HEK293 (cell line): ENCODE measurements around the gene NMNAT2.

Experiments used
- CTCF ChIA-PET: fragments of 350-600 bp; formaldehyde crosslinking; extraction: SDS; loops from one replicate; lab custom pipeline; 2021; ENCODE audit warnings: antibody characterized with exemption; lab: Yijun Ruan, JAX
- POLR2A ChIA-PET: fragments of 300-600 bp; formaldehyde crosslinking; extraction: SDS; loops from one replicate; lab custom pipeline; 2020; ENCODE audit warnings: antibody characterized with exemption, inconsistent platforms; lab: Yijun Ruan, JAX
- H3K27ac ChIP-seq: fragments of 200-500 bp; sonication (Bioruptor generic); 2 replicates; pipeline ENCODE4 v1.5.1; 2014; ENCODE audit warnings: low read depth, low read length, control low read depth, inconsistent platforms; ENCODE audit errors: extremely low read depth
- H3K36me3 ChIP-seq, 2 experiments: fragments of 200-500 bp in 1 of 2; sonication (Bioruptor generic) in 1 of 2; 1 replicate in 1 of 2; 2 replicates in 1 of 2; pipeline ENCODE4 v1.5.1; 2014 to 2017; ENCODE audit warnings: inconsistent platforms in 2 of 2, low read length in 2 of 2; ENCODE audit not compliant: control insufficient read depth in 2 of 2, insufficient read depth in 1 of 2
- H3K4me1 ChIP-seq: fragments of 200-500 bp; sonication (Bioruptor generic); 2 replicates; pipeline ENCODE4 v1.5.1; 2014; ENCODE audit warnings: mild to moderate bottlenecking, low read length, inconsistent platforms; ENCODE audit not compliant: control insufficient read depth, insufficient read depth
- H3K4me3 ChIP-seq: 2 replicates; pipeline ENCODE4 v1.5.1; 2011; ENCODE audit warnings: low read depth, mild to moderate bottlenecking, control low read depth, low read length, moderate library complexity
- H3K9me3 ChIP-seq: fragments of 200-500 bp; sonication (Bioruptor generic); 2 replicates; pipeline ENCODE4 v1.5.1; 2014; ENCODE audit warnings: low read depth, low read length, inconsistent platforms; ENCODE audit not compliant: control insufficient read depth, insufficient read depth
- AEBP2 ChIP-seq: fragments of 450-650 bp; formaldehyde crosslinking; IDR thresholded peaks from 2 replicates; pipeline ENCODE4 v1.5.1; 2016; ENCODE audit warnings: missing biosample characterization, missing genetic modification characterization, borderline replicate concordance
- KLF8 ChIP-seq: fragments of 450-650 bp; formaldehyde crosslinking; IDR thresholded peaks from 2 replicates; pipeline ENCODE4 v1.5.1; 2016; ENCODE audit warnings: missing biosample characterization, missing genetic modification characterization
- PATZ1 ChIP-seq: fragments of 450-650 bp; formaldehyde crosslinking; IDR thresholded peaks from 2 replicates; pipeline ENCODE4 v1.5.1; 2016; ENCODE audit warnings: missing biosample characterization, missing genetic modification characterization
- PRDM6 ChIP-seq: fragments of 450-650 bp; formaldehyde crosslinking; IDR thresholded peaks from 2 replicates; pipeline ENCODE4 v1.5.1; 2017; ENCODE audit warnings: missing biosample characterization, missing genetic modification characterization
- SETDB1 ChIP-seq: IDR thresholded peaks from one replicate; pipeline ENCODE4 v1.6.1; 2017; ENCODE audit warnings: mild to moderate bottlenecking, low read length, moderate library complexity, mixed read lengths; ENCODE audit not compliant: insufficient read length
- SP3 ChIP-seq: fragments of 450-650 bp; formaldehyde crosslinking; IDR thresholded peaks from 2 replicates; pipeline ENCODE4 v1.5.1; 2016; ENCODE audit warnings: missing biosample characterization, missing genetic modification characterization
- YY1 ChIP-seq: fragments of 450-650 bp; formaldehyde crosslinking; IDR thresholded peaks from 2 replicates; pipeline ENCODE4 v1.5.1; 2018; ENCODE audit warnings: missing biosample characterization, missing genetic modification characterization
- ZBTB20 ChIP-seq: fragments of 450-650 bp; formaldehyde crosslinking; IDR thresholded peaks from 2 replicates; pipeline ENCODE4 v1.5.1; 2016; ENCODE audit warnings: missing biosample characterization, missing genetic modification characterization
- ZBTB48 ChIP-seq: fragments of 450-650 bp; formaldehyde crosslinking; IDR thresholded peaks from 2 replicates; pipeline ENCODE4 v1.5.1; 2016; ENCODE audit warnings: missing biosample characterization, missing genetic modification characterization
- ZFP3 ChIP-seq: fragments of 450-650 bp; formaldehyde crosslinking; IDR thresholded peaks from 2 replicates; pipeline ENCODE4 v1.5.1; 2016; ENCODE audit warnings: low read depth, missing biosample characterization, missing genetic modification characterization
- ZFP37 ChIP-seq: fragments of 450-650 bp; formaldehyde crosslinking; IDR thresholded peaks from 2 replicates; pipeline ENCODE4 v1.5.1; 2016; ENCODE audit warnings: missing biosample characterization, missing genetic modification characterization
- ZNF19 ChIP-seq: fragments of 450-650 bp; formaldehyde crosslinking; IDR thresholded peaks from 2 replicates; pipeline ENCODE4; 2016; ENCODE audit warnings: missing biosample characterization, missing genetic modification characterization, low read depth
- ZNF311 ChIP-seq: fragments of 450-650 bp; formaldehyde crosslinking; IDR thresholded peaks from 2 replicates; pipeline ENCODE4 v1.5.1; 2017; ENCODE audit warnings: missing biosample characterization, missing genetic modification characterization, borderline replicate concordance
- ZNF394 ChIP-seq: fragments of 450-650 bp; formaldehyde crosslinking; IDR thresholded peaks from 2 replicates; pipeline ENCODE4 v1.5.1; 2016; ENCODE audit warnings: missing biosample characterization, missing genetic modification characterization, mild to moderate bottlenecking, moderate library complexity, borderline replicate concordance
- ZNF488 ChIP-seq: fragments of 450-650 bp; formaldehyde crosslinking; IDR thresholded peaks from 2 replicates; pipeline ENCODE4 v1.5.1; 2016; ENCODE audit warnings: missing biosample characterization, missing genetic modification characterization
- ZNF514 ChIP-seq: fragments of 450-650 bp; formaldehyde crosslinking; IDR thresholded peaks from 2 replicates; pipeline ENCODE4 v1.5.1; 2016; ENCODE audit warnings: missing biosample characterization, missing genetic modification characterization
- ZNF560 ChIP-seq: fragments of 450-650 bp; formaldehyde crosslinking; IDR thresholded peaks from 2 replicates; pipeline ENCODE4 v1.5.1; 2017; ENCODE audit warnings: missing biosample characterization, missing genetic modification characterization, borderline replicate concordance
- ZNF561 ChIP-seq: fragments of 450-650 bp; IDR thresholded peaks from 2 replicates; pipeline ENCODE4 v1.5.1; 2018; ENCODE audit warnings: missing biosample characterization, missing genetic modification characterization, borderline replicate concordance
- ZNF596 ChIP-seq: fragments of 450-650 bp; IDR thresholded peaks from 2 replicates; pipeline ENCODE4 v1.5.0; 2018; ENCODE audit warnings: missing biosample characterization, mild to moderate bottlenecking, missing genetic modification characterization, moderate library complexity
- ZNF654 ChIP-seq: fragments of 450-650 bp; formaldehyde crosslinking; IDR thresholded peaks from 2 replicates; pipeline ENCODE4 v1.5.1; 2016; ENCODE audit warnings: low read depth, missing biosample characterization, missing genetic modification characterization
- ZNF658 ChIP-seq: fragments of 450-650 bp; formaldehyde crosslinking; IDR thresholded peaks from 2 replicates; pipeline ENCODE4; 2016; ENCODE audit warnings: missing biosample characterization, missing genetic modification characterization
- ZNF837 ChIP-seq: fragments of 450-650 bp; formaldehyde crosslinking; IDR thresholded peaks from 2 replicates; pipeline ENCODE4 v1.5.1; 2016; ENCODE audit warnings: missing biosample characterization, missing genetic modification characterization
- TF ChIP-seq, protein P1 (sequence below): fragments of 450-650 bp; IDR thresholded peaks from 2 replicates; pipeline ENCODE4 v1.5.1; 2018; ENCODE audit warnings: missing biosample characterization, mild to moderate bottlenecking, missing genetic modification characterization

The NMNAT2 gene

GRCh38 chr1:183236158-183236725 is 181.9 kb downstream of the NMNAT2 start (continued):
- TF ChIP-seq, protein P1, sequence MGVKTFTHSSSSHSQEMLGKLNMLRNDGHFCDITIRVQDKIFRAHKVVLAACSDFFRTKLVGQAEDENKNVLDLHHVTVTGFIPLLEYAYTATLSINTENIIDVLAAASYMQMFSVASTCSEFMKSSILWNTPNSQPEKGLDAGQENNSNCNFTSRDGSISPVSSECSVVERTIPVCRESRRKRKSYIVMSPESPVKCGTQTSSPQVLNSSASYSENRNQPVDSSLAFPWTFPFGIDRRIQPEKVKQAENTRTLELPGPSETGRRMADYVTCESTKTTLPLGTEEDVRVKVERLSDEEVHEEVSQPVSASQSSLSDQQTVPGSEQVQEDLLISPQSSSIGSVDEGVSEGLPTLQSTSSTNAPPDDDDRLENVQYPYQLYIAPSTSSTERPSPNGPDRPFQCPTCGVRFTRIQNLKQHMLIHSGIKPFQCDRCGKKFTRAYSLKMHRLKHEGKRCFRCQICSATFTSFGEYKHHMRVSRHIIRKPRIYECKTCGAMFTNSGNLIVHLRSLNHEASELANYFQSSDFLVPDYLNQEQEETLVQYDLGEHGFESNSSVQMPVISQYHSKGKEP (tag by site-specific recombination), result no peak
- TF ChIP-seq ZNF561, result no peak
- TF ChIP-seq AEBP2, result no peak
- no peak for TF ChIP-seq ZNF658
- TF ChIP-seq PATZ1 (tag by site-specific recombination), result peak; percentile 44; the same call in 1 of the 2 replicates
- TF ChIP-seq SP3, result no peak

GRCh38 chr1:183235503-183235902 is 182.7 kb downstream of the NMNAT2 start:
- POLR2A ChIA-PET, result interaction anchor here (1.1 to 1.2 kb wide), 3 partner anchors 35 to 44 kb away, joined by 3 to 6 read pairs (median 3); no protein-coding TSS in a partner anchor
- CTCF ChIA-PET, result interaction anchor here (0.6 to 10.3 kb wide), 41 partner anchors 9 to 282 kb away, joined by 3 to 135 read pairs (median 4); no protein-coding TSS in a partner anchor
- no peaks in the 10 kb centered on the region for H3K9me3 ChIP-seq
- no peaks in the 10 kb centered on the region for H3K36me3 ChIP-seq
- H3K4me1 ChIP-seq, result peaks cover 6% of the 10 kb centered on the region
- no peak overlapping the region for H3K4me3 ChIP-seq
- H3K27ac ChIP-seq, result peak overlapping the region; percentile 68
- peak; percentile 49 for TF ChIP-seq SETDB1
- no peak for TF ChIP-seq ZNF560 (tag by site-specific recombination)
- TF ChIP-seq ZNF596, result no peak
- TF ChIP-seq ZBTB20 (tag by site-specific recombination), result no peak
- TF ChIP-seq ZNF19, result no peak
- no peak for TF ChIP-seq ZNF514 (tag by site-specific recombination)
- no peak for TF ChIP-seq ZNF654

DNA sequence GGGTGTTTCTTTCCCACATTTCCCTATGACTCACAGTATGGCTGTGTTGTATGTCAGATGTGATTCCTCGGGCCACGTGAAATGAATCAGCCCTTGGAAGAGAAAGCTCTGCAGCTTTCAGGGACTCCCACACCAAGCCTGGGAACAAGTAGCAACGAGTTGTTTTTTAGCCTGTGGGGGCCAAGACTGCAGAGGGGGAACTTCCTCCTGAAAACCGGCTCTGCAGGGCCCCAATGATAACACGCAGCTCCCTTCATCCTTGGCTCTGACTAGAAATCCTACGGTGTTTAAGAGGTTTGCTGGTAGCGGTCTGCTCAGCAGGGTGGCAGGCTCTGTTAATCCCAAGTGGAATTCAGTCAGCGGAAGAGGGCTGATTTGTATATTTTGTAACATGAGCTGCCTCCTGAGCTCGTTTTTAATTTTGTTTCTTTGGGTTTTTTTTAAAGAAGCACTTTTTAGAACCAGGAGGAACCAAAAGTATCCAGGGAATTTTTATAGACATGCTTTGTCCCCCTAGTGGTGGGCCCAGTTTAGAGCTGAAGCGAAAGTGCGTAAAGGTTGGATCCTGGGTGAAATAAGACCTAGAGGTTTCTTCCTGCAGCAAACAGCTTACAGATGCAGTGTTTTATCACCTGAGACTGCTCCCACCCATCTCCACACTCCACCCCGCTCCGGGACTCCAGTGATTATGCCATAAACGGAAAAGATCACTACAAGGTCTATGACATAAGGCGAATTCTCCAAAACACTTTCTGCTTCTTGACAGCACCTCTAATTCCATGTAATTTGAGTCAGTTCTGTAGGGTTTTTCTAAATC is 183.3 kb downstream of the NMNAT2 start:
- no peaks in the 10 kb centered on the region for H3K9me3 ChIP-seq
- H3K4me3 ChIP-seq, result peak overlapping the region; percentile 16
- POLR2A ChIA-PET, result interaction anchor here (0.7 to 1.2 kb wide), 6 partner anchors 9 to 207 kb away, joined by 3 to 7 read pairs (median 3); no protein-coding TSS in a partner anchor
- CTCF ChIA-PET, result interaction anchor here (0.5 to 10.3 kb wide), 53 partner anchors 10 to 707 kb away, joined by 3 to 135 read pairs (median 4); no protein-coding TSS in a partner anchor
- H3K27ac ChIP-seq, result peak overlapping the region; percentile 68
- H3K4me1 ChIP-seq, result peaks cover 6% of the 10 kb centered on the region
- no peaks in the 10 kb centered on the region for H3K36me3 ChIP-seq
- TF ChIP-seq ZFP37, result peak; percentile 71
- no peak for TF ChIP-seq YY1 (tag by site-specific recombination)
- TF ChIP-seq ZNF560 (tag by site-specific recombination), result no peak
- TF ChIP-seq ZNF394, result peak; percentile 66
- no peak for TF ChIP-seq ZNF837 (tag by site-specific recombination)
- TF ChIP-seq KLF8 (tag by site-specific recombination), result peak; percentile 62; the same call in 1 of the 2 replicates
- no peak for TF ChIP-seq ZNF311 (tag by site-specific recombination)
- peak; percentile 75 for TF ChIP-seq ZBTB48 (tag by site-specific recombination)
- peak; percentile 98 for TF ChIP-seq PRDM6 (tag by site-specific recombination)
- peak; percentile 59; the same call in 1 of the 2 replicates for TF ChIP-seq ZNF488
- peak; percentile 5; the same call in 1 of the 2 replicates for TF ChIP-seq ZFP3 (tag by site-specific recombination)
